ENCODE data around the gene INPP5B.

DNA sequence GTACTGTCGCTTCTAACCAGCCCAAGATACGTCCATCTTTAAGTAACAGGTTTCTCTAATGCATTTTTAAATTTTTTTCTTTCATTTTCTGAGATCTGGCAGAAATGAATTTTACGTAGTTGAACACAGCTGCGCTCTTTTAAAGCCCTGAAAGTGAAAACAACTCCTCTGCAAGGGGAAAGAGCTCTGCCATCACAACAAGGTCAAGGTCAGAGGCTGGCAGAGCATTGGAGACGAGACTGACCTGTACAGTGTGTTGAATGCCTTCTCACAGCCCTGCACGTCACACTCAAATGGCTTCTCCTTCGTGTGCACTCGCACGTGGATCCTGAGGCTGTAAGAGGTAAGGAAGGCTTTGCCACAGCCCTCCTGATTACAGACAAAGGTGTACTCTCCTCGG is 107.2 kb downstream of the INPP5B start:
- TF ChIP-seq POLR2A (IDR thresholded peaks at IDR 0.05) (no peak), POLR2AphosphoS5 (IDR thresholded peaks at IDR 0.05) (no peak)
- TF ChIP-seq, protein P1, sequence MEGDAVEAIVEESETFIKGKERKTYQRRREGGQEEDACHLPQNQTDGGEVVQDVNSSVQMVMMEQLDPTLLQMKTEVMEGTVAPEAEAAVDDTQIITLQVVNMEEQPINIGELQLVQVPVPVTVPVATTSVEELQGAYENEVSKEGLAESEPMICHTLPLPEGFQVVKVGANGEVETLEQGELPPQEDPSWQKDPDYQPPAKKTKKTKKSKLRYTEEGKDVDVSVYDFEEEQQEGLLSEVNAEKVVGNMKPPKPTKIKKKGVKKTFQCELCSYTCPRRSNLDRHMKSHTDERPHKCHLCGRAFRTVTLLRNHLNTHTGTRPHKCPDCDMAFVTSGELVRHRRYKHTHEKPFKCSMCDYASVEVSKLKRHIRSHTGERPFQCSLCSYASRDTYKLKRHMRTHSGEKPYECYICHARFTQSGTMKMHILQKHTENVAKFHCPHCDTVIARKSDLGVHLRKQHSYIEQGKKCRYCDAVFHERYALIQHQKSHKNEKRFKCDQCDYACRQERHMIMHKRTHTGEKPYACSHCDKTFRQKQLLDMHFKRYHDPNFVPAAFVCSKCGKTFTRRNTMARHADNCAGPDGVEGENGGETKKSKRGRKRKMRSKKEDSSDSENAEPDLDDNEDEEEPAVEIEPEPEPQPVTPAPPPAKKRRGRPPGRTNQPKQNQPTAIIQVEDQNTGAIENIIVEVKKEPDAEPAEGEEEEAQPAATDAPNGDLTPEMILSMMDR (IDR thresholded peaks at IDR 0.05): no peak
